Measurements from ENCODE around the gene DST.

The DST gene

GRCh38 chr6:56540232-56541029 lies 102.3 kb downstream of the DST start:
- no peak for DNase-seq (ENCODE audit: extremely low read depth in 1 of 2, low read depth in 1 of 2)

GRCh38 chr6:56539527-56540105 lies 103.1 kb downstream of the DST start:
- DNase-seq (ENCODE audit: extremely low read depth in 1 of 2, low read depth in 1 of 2), result no peak

- DNase-seq (ENCODE audit: extremely low read depth in 1 of 2, low read depth in 1 of 2), result no peak
Measured at GRCh38 chr6:56538851-56539250, 103.8 kb downstream of the DST start.

GRCh38 chr6:56537223-56537770 lies 105.4 kb downstream of the DST start:
- DNase-seq (ENCODE audit: extremely low read depth in 1 of 2, low read depth in 1 of 2), result no peak

GRCh38 chr6:56536536-56536935 lies 106.2 kb downstream of the DST start:
- DNase-seq (ENCODE audit: extremely low read depth in 1 of 2, low read depth in 1 of 2), result no peak

- DNase-seq (ENCODE audit: extremely low read depth in 1 of 2, low read depth in 1 of 2), result no peak
Measured at GRCh38 chr6:56535626-56536025, 107.1 kb downstream of the DST start.

GRCh38 chr6:56534680-56535419 lies 107.8 kb downstream of the DST start:
- DNase-seq (ENCODE audit: extremely low read depth in 1 of 2, low read depth in 1 of 2), result no peak

GRCh38 chr6:56532766-56533551 lies 109.7 kb downstream of the DST start:
- no peak for DNase-seq (ENCODE audit: extremely low read depth in 1 of 2, low read depth in 1 of 2)

- DNase-seq (ENCODE audit: extremely low read depth in 1 of 2, low read depth in 1 of 2), result no peak
Measured at GRCh38 chr6:56531839-56532595, 110.7 kb downstream of the DST start.

- no peak for DNase-seq (ENCODE audit: extremely low read depth in 1 of 2, low read depth in 1 of 2)
Measured at GRCh38 chr6:56529594-56530191, 113.0 kb downstream of the DST start.

GRCh38 chr6:56528412-56528841 lies 114.3 kb downstream of the DST start:
- no peak for DNase-seq (ENCODE audit: extremely low read depth in 1 of 2, low read depth in 1 of 2)

GRCh38 chr6:56527934-56528333 lies 114.8 kb downstream of the DST start:
- no peak for DNase-seq (ENCODE audit: extremely low read depth in 1 of 2, low read depth in 1 of 2)

GRCh38 chr6:56526860-56527544 lies 115.7 kb downstream of the DST start:
- no peak for DNase-seq (ENCODE audit: extremely low read depth in 1 of 2, low read depth in 1 of 2)

GRCh38 chr6:56525974-56526789 lies 116.5 kb downstream of the DST start:
- no peak for DNase-seq (ENCODE audit: extremely low read depth in 1 of 2, low read depth in 1 of 2)

GRCh38 chr6:56524891-56525703 lies 117.6 kb downstream of the DST start:
- DNase-seq (ENCODE audit: extremely low read depth in 1 of 2, low read depth in 1 of 2), result no peak

GRCh38 chr6:56522495-56523270 lies 120.0 kb downstream of the DST start:
- no peak for DNase-seq (ENCODE audit: extremely low read depth in 1 of 2, low read depth in 1 of 2)

- no peak for DNase-seq (ENCODE audit: extremely low read depth in 1 of 2, low read depth in 1 of 2)
Measured at GRCh38 chr6:56521976-56522375, 120.7 kb downstream of the DST start.
